MM.1S (cell line): ENCODE data around the gene RECQL5.

Experiments used
- DNase-seq: peaks from one replicate; pipeline ENCODE4 v3.0.0-alpha.2; 2015
- H2AFZ ChIP-seq: fragments of 300-600 bp; sonication (generic); 2 replicates; pipeline ENCODE4 v1.6.0; 2016; ENCODE audit warnings: antibody characterized with exemption, low read length
- H3F3A ChIP-seq: fragments of 300-600 bp; sonication (generic); 2 replicates; pipeline ENCODE4 v1.6.1; 2016; ENCODE audit warnings: mild to moderate bottlenecking, antibody characterized with exemption, low read length, moderate library complexity, mixed read lengths; ENCODE audit not compliant: insufficient read depth
- H3K27ac ChIP-seq: fragments of 300-600 bp; sonication (generic); 2 replicates; pipeline ENCODE4 v1.5.1; 2016; ENCODE audit warnings: mild to moderate bottlenecking, low read length
- H3K27me3 ChIP-seq: fragments of 300-600 bp; sonication (generic); replicated peaks from 2 replicates; pipeline ENCODE4 v1.6.0; 2016; ENCODE audit warnings: low read length; ENCODE audit not compliant: insufficient read depth
- H3K36me3 ChIP-seq: fragments of 300-600 bp; sonication (generic); replicated peaks from 2 replicates; pipeline ENCODE4 v1.6.1; 2016; ENCODE audit warnings: mild to moderate bottlenecking, low read length, mixed read lengths; ENCODE audit not compliant: insufficient read depth
- H3K4me1 ChIP-seq: fragments of 300-600 bp; sonication (generic); 2 replicates; pipeline ENCODE4 v1.6.1; 2016; ENCODE audit warnings: low read length, mixed read lengths
- H3K4me2 ChIP-seq: fragments of 300-600 bp; sonication (generic); 2 replicates; pipeline ENCODE4 v1.6.0; 2016; ENCODE audit warnings: low read depth, low read length
- H3K4me3 ChIP-seq: fragments of 300-600 bp; sonication (generic); 2 replicates; pipeline ENCODE4 v1.5.1; 2016; ENCODE audit warnings: low read length, mixed read lengths
- H3K79me2 ChIP-seq: fragments of 300-600 bp; sonication (generic); 2 replicates; pipeline ENCODE4 v1.6.1; 2016; ENCODE audit warnings: mixed run types, low read length, mixed read lengths
- H3K9ac ChIP-seq: fragments of 300-600 bp; sonication (generic); 2 replicates; pipeline ENCODE4 v1.6.1; 2016; ENCODE audit warnings: low read length, mixed read lengths
- H3K9me2 ChIP-seq: fragments of 300-600 bp; sonication (generic); replicated peaks from 2 replicates; pipeline ENCODE4 v1.6.1; 2016; ENCODE audit warnings: mild to moderate bottlenecking, low read length, mixed read lengths; ENCODE audit not compliant: insufficient read depth
- H3K9me3 ChIP-seq: fragments of 300-600 bp; sonication (generic); replicated peaks from 2 replicates; pipeline ENCODE4 v1.6.1; 2016; ENCODE audit warnings: mild to moderate bottlenecking, low read length, mixed read lengths; ENCODE audit not compliant: insufficient read depth
- H4K20me1 ChIP-seq: fragments of 300-600 bp; sonication (generic); 2 replicates; pipeline ENCODE4 v1.6.1; 2016; ENCODE audit warnings: mild to moderate bottlenecking, low read length, moderate library complexity, mixed read lengths; ENCODE audit not compliant: insufficient read depth
- CTCF ChIP-seq: fragments of 300-600 bp; sonication (generic); IDR thresholded peaks from 2 replicates; pipeline ENCODE4 v1.5.1; 2016; ENCODE audit warnings: antibody characterized with exemption, low read length, mixed read lengths
- EZH2 ChIP-seq: fragments of 300-600 bp; sonication (generic); optimal IDR thresholded peaks from 2 replicates; pipeline ENCODE3; 2017; ENCODE audit warnings: low read depth, mild to moderate bottlenecking, antibody characterized with exemption, low read length, mixed read lengths
- EZH2phosphoT487 ChIP-seq: fragments of 300-600 bp; sonication (generic); IDR thresholded peaks from 2 replicates; pipeline ENCODE4 v1.6.1; 2018; ENCODE audit warnings: antibody characterized with exemption, low read length

Gene RECQL5

GRCh38 chr17:75658237-75658636 is 8.7 kb downstream of the RECQL5 start:
- Histone ChIP-seq H3K9ac (no peak overlapping the region), H3K4me1 (no peaks in the 10 kb centered on the region), H3K27ac (no peak overlapping the region), H2AFZ (no peak overlapping the region), H3F3A (no peaks in the 10 kb centered on the region), H3K4me3 (no peak overlapping the region), H3K27me3 (no peaks in the 10 kb centered on the region), H3K36me3 (no peaks in the 10 kb centered on the region), H3K9me3 (no peaks in the 10 kb centered on the region), H3K79me2 (no peaks in the 10 kb centered on the region), H4K20me1 (no peaks in the 10 kb centered on the region), H3K4me2 (no peak overlapping the region), H3K9me2 (no peaks in the 10 kb centered on the region)
- TF ChIP-seq EZH2 (no peak), CTCF (no peak), EZH2phosphoT487 (no peak)
- DNase-seq, result no peak

GRCh38 chr17:75654176-75654575 is 12.8 kb downstream of the RECQL5 start:
- TF ChIP-seq EZH2 (no peak), CTCF (no peak), EZH2phosphoT487 (no peak)
- DNase-seq, result no peak
- no peaks in the 10 kb centered on the region for H3K79me2 ChIP-seq
- no peak overlapping the region for H2AFZ ChIP-seq
- H4K20me1 ChIP-seq, result no peaks in the 10 kb centered on the region
- no peaks in the 10 kb centered on the region for H3F3A ChIP-seq
- H3K4me2 ChIP-seq, result no peak overlapping the region
- no peak overlapping the region for H3K4me3 ChIP-seq
- no peaks in the 10 kb centered on the region for H3K4me1 ChIP-seq
- H3K9me3 ChIP-seq, result no peaks in the 10 kb centered on the region
- H3K27ac ChIP-seq, result no peak overlapping the region
- H3K9ac ChIP-seq, result no peak overlapping the region
- H3K27me3 ChIP-seq, result no peaks in the 10 kb centered on the region
- no peaks in the 10 kb centered on the region for H3K9me2 ChIP-seq
- H3K36me3 ChIP-seq, result no peaks in the 10 kb centered on the region; the same call in 1 of the 2 replicates

GRCh38 chr17:75652934-75653549 is 13.9 kb downstream of the RECQL5 start:
- Histone ChIP-seq H3K9me3 (no peaks in the 10 kb centered on the region), H3K4me3 (no peak overlapping the region), H3K36me3 (no peaks in the 10 kb centered on the region; the same call in 1 of the 2 replicates), H3K4me2 (no peak overlapping the region), H3K9me2 (no peaks in the 10 kb centered on the region), H4K20me1 (no peaks in the 10 kb centered on the region), H3K9ac (no peak overlapping the region), H3K27ac (no peak overlapping the region), H3K79me2 (no peaks in the 10 kb centered on the region), H3K27me3 (no peaks in the 10 kb centered on the region), H2AFZ (no peak overlapping the region), H3F3A (no peaks in the 10 kb centered on the region), H3K4me1 (no peaks in the 10 kb centered on the region)
- TF ChIP-seq EZH2 (no peak), CTCF (peak; percentile 70)
- peak; percentile 45 for DNase-seq
